HG03097 (cell line): ENCODE results near the gene PIERCE2.
"Not testable (repeated sequence)": the region's sequence is repeated elsewhere in the genome, so short reads cannot be mapped to it uniquely, and the experiment has no call there.

Experiments
- ATAC-seq: cut with Tn5 transposase; IDR thresholded peaks from one replicate; pipeline ENCODE4 v1.9.1; 2021; ENCODE audit not compliant: unreplicated experiment, low FRiP score

Gene PIERCE2

DNA sequence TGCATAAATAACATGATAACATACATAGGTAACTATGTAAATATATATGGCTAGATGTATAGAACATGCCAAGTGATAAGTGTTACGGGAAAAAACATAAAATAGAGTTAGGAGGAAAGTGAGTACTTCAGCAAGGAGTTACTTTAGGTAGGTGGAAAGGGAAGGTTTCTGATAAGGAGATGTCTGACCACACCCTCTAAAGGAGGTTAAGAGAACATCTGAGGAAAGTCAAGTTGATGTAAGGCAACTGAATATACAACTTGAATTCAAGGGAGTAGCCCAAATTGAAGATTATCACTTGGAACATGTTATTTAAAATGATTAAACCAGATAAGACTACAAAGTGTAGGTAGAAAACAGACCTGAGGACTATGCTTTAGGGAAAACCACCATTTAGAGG lies 13.8 kb downstream of the PIERCE2 start:
- ATAC-seq = no peak

DNA sequence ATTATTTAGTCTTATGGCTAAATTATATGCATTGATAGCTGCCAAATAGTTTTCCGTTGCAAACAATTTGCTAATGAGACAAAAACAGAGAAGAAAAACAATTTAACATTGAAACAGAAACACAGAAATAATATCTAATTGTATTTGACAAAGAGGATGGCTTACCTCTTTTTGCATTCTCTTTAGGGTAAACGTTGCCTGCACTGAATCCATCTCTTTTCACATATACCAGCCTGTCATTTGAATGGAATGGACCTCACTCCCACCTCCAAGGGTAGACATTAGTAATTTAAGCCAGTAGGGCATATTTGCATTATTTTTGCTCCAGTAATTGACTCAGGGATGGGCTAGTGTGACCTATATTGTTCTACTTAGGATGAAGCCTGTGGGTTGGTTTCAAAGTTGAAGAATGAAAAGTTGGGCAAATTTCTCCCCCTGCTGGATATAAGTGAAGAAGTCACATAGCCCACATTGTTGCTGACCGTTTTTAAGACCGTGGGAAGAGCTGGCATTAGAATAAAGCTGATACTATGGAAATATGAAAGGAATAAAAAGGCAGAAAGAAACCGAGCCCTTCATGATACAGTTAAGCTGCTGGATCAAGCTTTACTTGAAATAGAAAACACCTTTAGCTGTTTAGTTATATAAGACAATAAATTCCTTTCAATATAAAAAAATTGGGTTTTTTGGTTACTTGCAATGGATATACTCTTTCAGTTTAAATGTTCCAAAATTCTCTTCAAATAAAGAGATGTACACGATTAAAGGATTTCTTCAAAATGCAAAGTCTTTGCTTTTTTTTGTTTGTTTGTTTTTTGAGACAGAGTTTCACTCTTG lies 26.9 kb downstream of the PIERCE2 start:
- ATAC-seq = no peak

DNA sequence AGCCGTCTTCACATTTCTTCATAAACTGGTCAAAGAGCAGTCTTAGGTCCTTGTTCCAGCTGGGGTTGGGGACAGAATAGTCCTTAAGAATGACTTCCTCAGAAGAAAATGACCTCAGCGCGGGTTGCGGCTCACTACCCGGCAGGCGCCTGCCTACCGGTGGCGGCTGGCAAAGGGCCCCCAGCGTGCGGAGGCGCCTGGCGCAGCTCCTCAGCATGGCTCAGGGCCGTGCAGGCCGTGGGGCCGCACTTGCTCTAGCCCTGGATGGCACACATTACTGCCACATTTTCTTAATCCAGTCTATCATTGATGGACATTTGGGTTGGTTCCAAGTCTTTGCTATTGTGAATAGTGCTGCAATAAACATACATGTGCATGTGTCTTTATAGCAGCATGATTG lies 34.8 kb downstream of the PIERCE2 start:
- not testable (repeated sequence) for ATAC-seq

DNA sequence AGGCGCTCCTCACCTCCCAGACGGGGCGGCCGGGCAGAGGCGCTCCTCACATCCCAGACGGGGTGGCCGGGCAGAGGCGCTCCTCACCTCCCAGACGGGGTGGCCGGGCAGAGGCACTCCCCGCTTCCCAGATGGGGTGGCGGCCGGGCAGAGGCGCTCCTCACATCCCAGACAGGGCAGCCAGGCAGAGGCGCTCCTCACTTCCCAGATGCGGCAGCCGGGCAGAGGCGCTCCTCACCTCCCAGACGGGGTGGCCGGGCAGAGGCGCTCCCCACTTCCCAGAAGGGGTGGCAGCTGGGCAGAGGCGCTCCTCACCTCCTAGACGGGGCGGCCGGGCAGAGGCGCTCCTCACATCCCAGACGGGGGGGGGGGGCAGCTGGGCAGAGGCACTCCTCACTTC lies 37.6 kb downstream of the PIERCE2 start:
- ATAC-seq = not testable (repeated sequence)

DNA sequence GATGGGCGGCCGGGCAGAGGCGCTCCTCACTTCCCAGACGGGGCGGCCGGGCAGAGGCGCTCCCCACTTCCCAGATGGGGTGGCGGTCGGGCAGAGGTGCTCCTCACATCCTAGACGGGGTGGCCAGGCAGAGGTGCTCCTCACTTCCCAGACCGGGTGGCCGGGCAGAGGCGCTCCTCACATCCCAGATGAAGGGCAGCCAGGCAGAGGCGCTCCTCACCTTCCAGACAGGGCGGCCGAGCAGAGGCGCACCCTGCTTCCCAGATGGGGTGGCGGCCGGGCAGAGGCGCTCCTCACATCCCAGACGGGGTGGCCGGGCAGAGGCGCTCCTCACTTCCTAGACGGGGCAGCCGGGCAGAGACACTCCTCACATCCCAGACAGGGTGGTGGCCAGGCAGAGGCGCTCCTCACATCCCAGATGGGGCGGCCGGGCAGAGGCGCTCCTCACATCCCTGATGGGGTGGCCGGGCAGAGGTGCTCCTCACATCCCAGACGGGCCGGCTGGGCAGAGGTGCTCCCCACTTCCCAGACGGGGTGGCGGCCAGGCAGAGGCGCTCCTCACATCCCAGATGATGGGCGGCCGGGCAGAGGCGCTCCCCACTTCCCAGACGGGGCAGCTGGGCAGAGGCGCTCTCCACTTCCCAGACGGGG lies 38.2 kb downstream of the PIERCE2 start:
- ATAC-seq = not testable (repeated sequence)

DNA sequence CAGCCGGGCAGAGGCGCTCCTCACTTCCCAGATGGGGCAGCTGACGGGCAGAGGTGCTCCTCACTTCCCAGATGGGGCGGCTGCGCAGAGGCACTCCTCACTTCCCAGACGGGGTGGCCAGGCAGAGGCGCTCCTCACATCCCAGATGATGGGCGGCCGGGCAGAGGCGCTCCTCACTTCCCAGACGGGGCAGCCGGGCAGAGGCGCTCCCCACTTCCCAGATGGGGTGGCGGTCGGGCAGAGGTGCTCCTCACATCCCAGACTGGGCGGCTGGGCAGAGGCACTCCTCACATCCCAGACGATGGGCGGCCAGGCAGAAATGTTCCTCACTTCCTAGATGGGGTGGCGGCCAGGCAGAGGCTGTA lies 38.7 kb downstream of the PIERCE2 start:
- not testable (repeated sequence) for ATAC-seq

DNA sequence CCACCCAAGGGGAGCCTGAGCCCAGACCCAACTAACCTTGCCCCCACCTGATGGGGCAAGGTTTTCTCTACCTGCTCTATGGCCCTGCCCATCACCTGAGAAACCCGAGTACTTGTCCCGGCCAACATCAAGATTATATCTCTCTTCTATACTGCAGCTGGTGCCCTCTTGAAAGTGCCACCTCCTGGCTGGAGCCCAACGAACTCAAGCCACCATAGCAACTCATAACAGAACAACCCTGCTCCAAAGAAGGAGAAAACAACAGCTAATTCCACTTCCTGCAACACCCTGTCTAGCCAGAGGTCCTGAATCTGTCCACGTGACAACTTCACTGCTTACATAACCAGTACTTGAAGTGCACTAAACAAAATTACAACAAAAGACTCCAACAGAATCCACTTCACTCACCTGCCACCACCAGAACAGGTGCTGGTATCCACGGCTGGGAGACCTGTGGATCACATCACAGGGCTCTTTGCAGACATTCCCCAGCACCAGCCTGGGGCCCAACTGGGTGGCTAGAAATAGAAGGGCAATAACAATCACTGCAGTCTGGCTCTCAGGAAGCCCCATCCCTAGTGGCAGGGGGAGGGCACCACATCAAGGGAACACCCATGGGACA lies 49.2 kb downstream of the PIERCE2 start:
- no peak for ATAC-seq

DNA sequence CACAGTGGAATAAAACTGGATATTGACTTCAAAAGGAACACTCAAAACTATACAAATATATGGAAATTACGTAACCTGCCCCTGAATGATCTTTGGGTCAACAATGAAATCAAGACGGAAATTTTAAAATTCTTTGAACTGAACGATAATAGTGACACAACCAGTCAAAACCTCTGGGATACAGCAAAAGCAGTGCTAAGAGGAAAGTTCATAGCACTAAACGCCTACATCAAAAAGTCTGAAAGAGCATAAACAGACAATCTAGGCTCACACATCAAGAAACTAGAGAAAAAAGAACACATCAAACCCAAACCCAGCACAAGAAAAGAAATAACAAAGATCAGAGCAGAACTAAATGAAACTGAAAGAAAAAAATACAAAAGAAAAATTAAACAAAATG lies 53.2 kb downstream of the PIERCE2 start:
- ATAC-seq = no peak

DNA sequence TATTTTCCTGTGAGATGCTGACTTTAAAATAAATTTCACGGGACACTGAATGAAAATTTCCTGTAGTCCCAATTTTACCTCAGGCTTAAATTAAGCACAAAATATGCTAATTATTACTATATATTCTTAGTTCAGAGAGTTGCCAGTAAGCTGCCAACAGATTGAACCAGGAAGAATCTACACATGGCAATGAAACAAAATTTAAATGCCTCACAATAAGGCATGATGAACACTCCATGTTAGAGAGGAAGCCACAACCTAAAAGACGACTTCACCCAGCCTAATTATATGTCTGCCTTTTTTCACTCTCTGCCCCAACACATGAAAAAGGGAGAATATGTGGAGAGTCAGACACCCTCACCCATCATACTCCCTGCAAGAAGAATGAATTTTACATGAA lies 60.0 kb downstream of the PIERCE2 start:
- no peak for ATAC-seq
